Neural progenitor cell (in vitro differentiated cells): ENCODE results near the gene FOXO6.

Experiments
- CTCF ChIP-seq: fragments of 200-600 bp; sonication (generic); IDR thresholded peaks from 2 replicates; pipeline ENCODE4 v1.5.1; 2017; ENCODE audit warnings: antibody characterized with exemption, mild to moderate bottlenecking
- EZH2 ChIP-seq: fragments of 200-600 bp; sonication (generic); IDR thresholded peaks from 2 replicates; pipeline ENCODE4 v1.6.1; 2017; ENCODE audit warnings: antibody characterized with exemption, mild to moderate bottlenecking, moderate library complexity

DNA sequence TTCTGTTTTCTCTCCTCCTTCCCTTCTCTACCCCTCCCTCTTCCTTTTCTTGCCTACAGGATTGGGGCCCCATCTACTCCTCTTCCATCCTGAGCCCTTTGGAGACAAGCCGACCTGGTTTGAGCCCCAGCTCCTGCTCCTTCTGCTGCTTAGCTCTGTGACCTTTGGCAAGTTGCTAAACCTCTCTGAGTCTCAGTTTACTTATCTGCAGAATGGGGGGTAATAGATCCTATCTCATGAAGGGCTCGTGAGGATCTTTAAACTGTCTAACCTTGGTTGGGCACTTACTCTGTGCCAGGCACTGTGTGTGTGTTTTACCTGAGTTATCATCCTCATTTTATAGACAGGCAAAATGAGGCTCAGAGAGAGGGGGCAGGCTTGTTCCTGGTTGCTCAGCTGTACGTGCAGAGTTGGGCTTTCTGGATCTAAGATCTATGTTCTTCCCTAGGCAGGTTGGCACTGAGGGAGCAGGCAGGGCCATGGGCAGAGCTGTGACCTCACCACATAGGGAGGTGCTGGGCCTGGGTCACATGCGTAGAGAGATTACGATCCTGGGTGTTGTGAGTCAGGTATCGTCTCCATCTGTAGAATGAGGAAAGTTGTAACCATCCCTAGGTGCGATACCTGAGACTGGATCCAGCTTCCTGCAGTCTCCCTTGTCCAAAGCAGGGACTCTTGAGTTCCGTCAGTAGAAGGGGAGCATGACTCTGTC, 58.5 kb downstream of the FOXO6 start:
- TF ChIP-seq CTCF (no peak), EZH2 (no peak)
